K562 (cell line): ENCODE measurements around the gene PIP5K1B. TPM values are rescaled to one million over a fixed set of nuclear protein-coding genes. Genes with fewer than 3 reads are reported as not detected.

Experiments used
- ASH1L ChIP-seq: fragments of 450-650 bp; IDR thresholded peaks from 2 replicates; pipeline ENCODE4 v1.6.1; 2018; ENCODE audit warnings: borderline replicate concordance, mild to moderate bottlenecking, low read depth; ENCODE audit not compliant: partially characterized antibody
- CHD7 ChIP-seq: fragments of 200-600 bp; sonication (generic); IDR thresholded peaks from one replicate; pipeline ENCODE4 v1.6.1; 2012; ENCODE audit warnings: mild to moderate bottlenecking, low read depth, low read length, inconsistent platforms
- ETV1 ChIP-seq: fragments of 450-650 bp; conservative IDR thresholded peaks from 2 replicates; pipeline ENCODE4 v1.6.1; 2016; ENCODE audit warnings: missing genetic modification characterization, control low read depth, low read depth, missing compliant biosample characterization
- FOXJ2 ChIP-seq: fragments of 200-800 bp; sonication (Bioruptor generic); IDR thresholded peaks from 2 replicates; pipeline ENCODE4 v1.6.1; 2016; ENCODE audit warnings: missing genetic modification characterization, missing compliant biosample characterization
- MYC ChIP-seq, 2 experiments: fragments of 250-450 bp in 1 of 2; sonication (Bioruptor Pico) in 1 of 2; IDR thresholded peaks; 2 replicates each; pipeline versions ENCODE4 v1.5.1 to v1.6.1; 2012 to 2021; ENCODE audit warnings: low read depth in 2 of 2, borderline replicate concordance in 1 of 2, improper control_type of control experiment in 1 of 2, low read length in 1 of 2, mild to moderate bottlenecking in 1 of 2, moderate library complexity in 1 of 2
- POLR2B ChIP-seq: fragments of 450-650 bp; IDR thresholded peaks from 2 replicates; pipeline ENCODE4 v1.6.1; 2018; ENCODE audit warnings: low read depth; ENCODE audit not compliant: partially characterized antibody
- PRDM10 ChIP-seq: fragments of 450-650 bp; IDR thresholded peaks from 2 replicates; pipeline ENCODE4 v1.6.1; 2018; ENCODE audit not compliant: partially characterized antibody
- SFPQ ChIP-seq: fragments of 200-400 bp; formaldehyde crosslinking; IDR thresholded peaks from 2 replicates; pipeline ENCODE4 v1.6.1; 2017; ENCODE audit warnings: mild to moderate bottlenecking, low read depth, low read length, moderate library complexity
- ZNF699 ChIP-seq: fragments of 250-450 bp; sonication (Bioruptor Pico); IDR thresholded peaks from 2 replicates; pipeline ENCODE4 v1.8.0; 2021; ENCODE audit warnings: mild to moderate bottlenecking, moderate library complexity; ENCODE audit not compliant: insufficient replicate concordance
- polyA plus RNA-seq, 8 experiments: library from polyadenylated mRNA; depleted of rRNA in 4 of 8; stranded (reverse) in 5 of 8; unstranded in 3 of 8; fragments of >200 nt; fragmentation: Nextera tagmentation in 2 of 8; fragmentation: Illumina TruSeq in 1 of 8; extraction: Ambion mirVana in 2 of 8; extraction: Trizol in 1 of 8; gene quantifications; 2 replicates each; pipeline versions ENCODE4 v1.2.1 to v1.2.3, GENCODE V29; 2011 to 2014; ENCODE audit warnings: inconsistent platforms in 1 of 8, missing spikeins in 1 of 8
- total RNA-seq, 7 experiments: library from RNA; depleted of rRNA in 6 of 7; stranded (reverse); fragments of >200 nt in 6 of 7; fragmentation: Illumina TruSeq in 2 of 7; extraction: Trizol in 2 of 7; gene quantifications; 2 replicates each; pipeline versions ENCODE4 v1.2.1 to v1.2.3, GENCODE V29; 2011 to 2021; ENCODE audit warnings: low replicate concordance in 1 of 7

PIP5K1B gene
- total and polyA plus RNA-seq, 9 of the 15 experiments (the other 6 are each of a cell fraction or from before 2014, with no cell fraction given) = 3.1 to 12.9 (median 7.4) TPM

GRCh38 chr9:68747043-68747533 is 42.0 kb downstream of the PIP5K1B start (continued):
- TF ChIP-seq CHD7 (no peak), PRDM10 (no peak), ASH1L (no peak), SFPQ (no peak), POLR2B (no peak), MYC (IDR thresholded peaks at IDR 0.05; ENCODE audit: low read depth, low read length) (no peak), MYC (CRISPR knock-in tag; IDR thresholded peaks at IDR 0.05; ENCODE audit: borderline replicate concordance, low read depth) (no peak), ZNF699 (CRISPR knock-in tag) (no peak), ETV1 (no peak), FOXJ2 (tag) (peak; percentile 31; the same call in 1 of the 2 replicates)
